Tibial nerve (tissue), 4 donors: ENCODE data around the gene XRN2. TPM values are rescaled to one million over a fixed set of nuclear protein-coding genes. Genes with fewer than 3 reads are reported as not detected.

ENCODE experiments used
- DNase-seq, 2 donors: peaks; one replicate each; pipeline ENCODE4 v3.0.0-alpha.2; 2019; ENCODE audit warnings: low spot score in 2 of 2
- H3K27ac ChIP-seq, 4 donors: fragments of 200-600 bp; sonication (generic) in 3 of 4; one replicate each; pipeline ENCODE4 v1.5.1; 2017 to 2019; ENCODE audit warnings: mild to moderate bottlenecking in 1 of 4
- H3K27me3 ChIP-seq, 2 donors: fragments of 200-600 bp; sonication (generic) in 1 of 2; one replicate each; pipeline versions ENCODE4 v1.5.1 to v1.6.0; 2017 to 2019
- H3K36me3 ChIP-seq, 3 donors: fragments of 200-600 bp; sonication (generic); one replicate each; pipeline ENCODE4 v1.5.1; 2018 to 2019
- H3K4me1 ChIP-seq, 4 donors: fragments of 200-600 bp; sonication (generic) in 3 of 4; one replicate each; pipeline ENCODE4 v1.5.1; 2017 to 2019
- H3K4me3 ChIP-seq, 4 donors: fragments of 200-600 bp; sonication (generic) in 3 of 4; one replicate each; pipeline ENCODE4 v1.5.1; 2017 to 2019; ENCODE audit warnings: mild to moderate bottlenecking in 1 of 4, moderate library complexity in 1 of 4
- H3K9me3 ChIP-seq, 4 donors: fragments of 200-600 bp; sonication (generic) in 3 of 4; one replicate each; pipeline ENCODE4 v1.5.1; 2017 to 2019
- EP300 ChIP-seq, 2 donors: sonication (generic); formaldehyde crosslinking; IDR thresholded peaks; one replicate each; pipeline ENCODE4 v1.6.1; 2017; ENCODE audit warnings: antibody characterized with exemption in 2 of 2, mild to moderate bottlenecking in 1 of 2
- POLR2A ChIP-seq, 2 donors: fragments of 450-650 bp; IDR thresholded peaks; one replicate each; pipeline ENCODE4 v1.6.1; 2017; ENCODE audit warnings: antibody characterized with exemption in 2 of 2, mild to moderate bottlenecking in 2 of 2, moderate library complexity in 2 of 2
- WGBS, 2 donors: methylation state at CpG; one replicate each; pipeline ENCODE4 v1.1.5; 2018; 5-methylcytosine and 5-hydroxymethylcytosine counted together
- total RNA-seq, 4 donors: library from RNA; depleted of rRNA; stranded (reverse); fragments of >200 nt; gene quantifications; one replicate each; pipeline ENCODE4 v1.1.0, GENCODE V29; 2016
- TF ChIP-seq, protein P1 (sequence below), 5 experiments: fragments of 200-600 bp in 3 of 5; fragments of 450-650 bp in 2 of 5; sonication (generic) in 3 of 5; IDR thresholded peaks; one replicate each; pipeline ENCODE4 v1.5.1; 2016 to 2019; ENCODE audit warnings: antibody characterized with exemption in 5 of 5, mild to moderate bottlenecking in 3 of 5, moderate library complexity in 2 of 5

XRN2 gene
- total RNA-seq, 4 donors from 2014 or later, result 46.1 to 58.2 (median 53.0) TPM

DNA sequence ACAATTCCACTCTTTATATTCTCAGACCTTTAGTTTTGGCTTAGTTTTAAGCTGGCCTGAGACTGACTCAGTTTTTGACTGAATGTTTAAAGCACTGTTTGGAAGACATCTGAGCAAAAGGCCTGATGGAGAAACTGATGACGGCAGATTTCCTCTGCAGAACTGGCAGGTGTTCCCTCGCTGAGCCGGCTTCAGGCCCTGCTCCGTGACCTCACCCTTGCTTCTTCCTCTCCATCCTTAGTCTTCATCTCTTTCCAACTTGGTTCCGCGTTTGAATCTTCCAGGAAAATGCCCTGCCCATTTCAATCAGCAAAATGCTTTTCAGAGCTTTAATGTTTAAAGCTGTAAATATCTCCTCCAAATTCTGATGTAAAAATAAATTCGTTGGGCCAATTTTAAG lies 87.6 kb downstream of the XRN2 start:
- 94 to 95% methylated on average over 7 of the region's 7 CpGs for WGBS, 2 donors
- DNase-seq, result no peak
- Histone ChIP-seq H3K36me3 (peaks cover 0 to 50% (median 0%) of the 10 kb centered on the region in 3 donors), H3K27ac (no peak overlapping the region), H3K4me1 (peaks cover 0 to 14% (median 0%) of the 10 kb centered on the region in 4 donors), H3K27me3 (peaks cover 0 to 55% of the 10 kb centered on the region in 2 donors), H3K9me3 (no peaks in the 10 kb centered on the region), H3K4me3 (no peak overlapping the region)
- TF ChIP-seq POLR2A (IDR thresholded peaks at IDR 0.05), result no peak
- no peak for TF ChIP-seq EP300 (IDR thresholded peaks at IDR 0.05)
- TF ChIP-seq, protein P1, sequence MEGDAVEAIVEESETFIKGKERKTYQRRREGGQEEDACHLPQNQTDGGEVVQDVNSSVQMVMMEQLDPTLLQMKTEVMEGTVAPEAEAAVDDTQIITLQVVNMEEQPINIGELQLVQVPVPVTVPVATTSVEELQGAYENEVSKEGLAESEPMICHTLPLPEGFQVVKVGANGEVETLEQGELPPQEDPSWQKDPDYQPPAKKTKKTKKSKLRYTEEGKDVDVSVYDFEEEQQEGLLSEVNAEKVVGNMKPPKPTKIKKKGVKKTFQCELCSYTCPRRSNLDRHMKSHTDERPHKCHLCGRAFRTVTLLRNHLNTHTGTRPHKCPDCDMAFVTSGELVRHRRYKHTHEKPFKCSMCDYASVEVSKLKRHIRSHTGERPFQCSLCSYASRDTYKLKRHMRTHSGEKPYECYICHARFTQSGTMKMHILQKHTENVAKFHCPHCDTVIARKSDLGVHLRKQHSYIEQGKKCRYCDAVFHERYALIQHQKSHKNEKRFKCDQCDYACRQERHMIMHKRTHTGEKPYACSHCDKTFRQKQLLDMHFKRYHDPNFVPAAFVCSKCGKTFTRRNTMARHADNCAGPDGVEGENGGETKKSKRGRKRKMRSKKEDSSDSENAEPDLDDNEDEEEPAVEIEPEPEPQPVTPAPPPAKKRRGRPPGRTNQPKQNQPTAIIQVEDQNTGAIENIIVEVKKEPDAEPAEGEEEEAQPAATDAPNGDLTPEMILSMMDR (IDR thresholded peaks at IDR 0.05), result no peak

DNA sequence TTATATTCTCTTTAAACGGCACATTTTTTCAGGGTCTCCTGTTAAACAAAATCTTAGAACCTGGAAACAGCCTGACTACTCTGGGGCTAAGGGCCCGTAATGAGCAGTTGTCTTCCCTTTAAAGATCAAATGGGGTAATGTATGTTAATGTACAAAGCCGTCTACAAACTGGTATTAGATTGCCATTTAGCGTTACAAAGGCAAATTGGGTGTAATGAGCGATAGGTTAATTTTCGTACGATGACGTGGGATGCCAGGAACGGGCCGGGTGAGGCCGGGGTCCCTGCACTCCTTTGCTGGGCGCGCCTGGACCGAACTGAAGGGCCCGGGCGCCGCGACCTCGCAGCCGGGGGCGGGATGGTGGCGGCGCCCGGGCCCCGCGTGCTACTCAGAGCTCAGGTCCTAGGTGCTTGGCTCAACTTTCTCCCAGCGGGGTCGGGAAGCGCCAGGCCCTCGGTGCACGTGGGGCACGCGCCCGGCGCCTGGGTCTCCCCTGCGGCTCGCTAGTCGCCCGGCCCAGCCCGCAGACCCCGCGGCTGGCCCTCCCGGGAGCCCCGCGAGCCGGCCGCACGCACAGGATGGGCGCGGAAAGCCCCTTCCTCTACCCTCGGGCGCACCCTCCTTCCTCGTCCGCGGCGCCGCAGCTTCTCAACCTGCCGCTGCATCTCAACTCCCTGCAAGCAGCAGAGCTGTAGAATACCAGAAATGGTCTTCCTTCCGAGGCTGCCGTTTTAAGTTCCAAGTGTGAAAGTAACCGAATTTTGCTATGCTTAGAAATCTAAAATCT lies 88.2 kb downstream of the XRN2 start:
- no peak overlapping the region for H3K4me3 ChIP-seq
- peaks cover 0 to 20% (median 2%) of the 10 kb centered on the region in 4 donors for H3K4me1 ChIP-seq
- no peak overlapping the region for H3K27ac ChIP-seq
- H3K36me3 ChIP-seq, result peaks cover 0 to 44% (median 0%) of the 10 kb centered on the region in 3 donors
- no peaks in the 10 kb centered on the region for H3K9me3 ChIP-seq
- DNase-seq, result no peak
- TF ChIP-seq POLR2A (IDR thresholded peaks at IDR 0.05), result no peak
- TF ChIP-seq, protein P1 (IDR thresholded peaks at IDR 0.05), result no peak
- TF ChIP-seq EP300 (IDR thresholded peaks at IDR 0.05), result no peak
- H3K27me3 ChIP-seq, result peaks cover 0 to 60% of the 10 kb centered on the region in 2 donors
- WGBS, 2 donors, result 32 to 42% methylated on average over 31 to 56 of the region's 61 CpGs

DNA sequence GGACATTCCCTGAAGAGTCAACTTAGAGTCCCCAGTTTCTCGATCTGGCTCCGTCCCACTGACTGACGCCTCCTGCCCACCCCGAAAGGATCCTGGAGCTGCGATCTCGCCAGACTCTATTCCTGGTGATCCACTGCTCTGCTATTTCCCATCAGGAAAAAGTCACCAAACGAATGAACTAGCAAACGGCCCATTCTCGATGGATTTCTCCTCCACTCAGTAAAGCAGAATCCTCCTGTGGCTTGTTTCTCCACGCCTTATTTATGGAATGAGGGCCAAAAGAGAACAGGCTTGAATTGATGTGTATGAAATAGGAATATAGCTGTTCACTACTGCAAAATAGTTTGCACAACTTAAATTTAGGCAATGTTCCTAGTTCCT lies 88.8 kb downstream of the XRN2 start:
- TF ChIP-seq, protein P1 (IDR thresholded peaks at IDR 0.05), result no peak
- TF ChIP-seq POLR2A (IDR thresholded peaks at IDR 0.05) (no peak), EP300 (IDR thresholded peaks at IDR 0.05) (no peak)
- 22 to 27% methylated on average over 10 of the region's 10 CpGs for WGBS, 2 donors
- DNase-seq, result no peak

DNA sequence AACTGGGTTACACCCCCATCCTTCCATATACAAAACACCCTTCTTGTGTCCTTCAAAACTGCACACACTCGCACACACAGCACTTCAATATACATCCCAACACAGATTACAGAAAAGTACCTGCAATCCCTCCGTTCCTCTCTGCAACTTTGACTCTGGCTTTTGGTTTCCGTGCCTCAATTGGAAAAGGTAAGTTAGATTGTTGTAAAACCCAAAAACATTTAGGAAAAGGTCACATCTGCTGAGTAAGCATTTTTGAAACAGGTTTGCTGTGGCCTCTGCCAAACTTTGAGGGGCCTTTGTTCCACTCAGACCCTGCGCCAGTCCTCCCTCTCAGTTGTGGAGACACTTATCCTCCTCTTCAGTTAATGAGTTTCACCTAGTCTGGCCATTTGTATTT lies 90.0 kb downstream of the XRN2 start:
- Histone ChIP-seq H3K9me3 (no peaks in the 10 kb centered on the region), H3K36me3 (peaks cover 0 to 26% (median 0%) of the 10 kb centered on the region in 3 donors), H3K27ac (no peak overlapping the region), H3K4me3 (no peak overlapping the region), H3K4me1 (peaks cover 0 to 33% (median 2%) of the 10 kb centered on the region in 4 donors), H3K27me3 (peaks cover 4 to 72% of the 10 kb centered on the region in 2 donors)
- no peak for DNase-seq
- TF ChIP-seq, protein P1 (IDR thresholded peaks at IDR 0.05), result no peak
- TF ChIP-seq EP300 (IDR thresholded peaks at IDR 0.05) (no peak), POLR2A (IDR thresholded peaks at IDR 0.05) (no peak)
- WGBS, 2 donors, result 49 to 64% methylated on average over 4 of the region's 4 CpGs

More for the DNA sequence above, 88.8 kb downstream of the XRN2 start:
- Histone ChIP-seq H3K27me3 (peaks cover 0 to 61% of the 10 kb centered on the region in 2 donors), H3K4me1 (peaks cover 0 to 26% (median 2%) of the 10 kb centered on the region in 4 donors), H3K9me3 (no peaks in the 10 kb centered on the region), H3K4me3 (no peak overlapping the region), H3K27ac (no peak overlapping the region), H3K36me3 (peaks cover 0 to 38% (median 0%) of the 10 kb centered on the region in 3 donors)

DNA sequence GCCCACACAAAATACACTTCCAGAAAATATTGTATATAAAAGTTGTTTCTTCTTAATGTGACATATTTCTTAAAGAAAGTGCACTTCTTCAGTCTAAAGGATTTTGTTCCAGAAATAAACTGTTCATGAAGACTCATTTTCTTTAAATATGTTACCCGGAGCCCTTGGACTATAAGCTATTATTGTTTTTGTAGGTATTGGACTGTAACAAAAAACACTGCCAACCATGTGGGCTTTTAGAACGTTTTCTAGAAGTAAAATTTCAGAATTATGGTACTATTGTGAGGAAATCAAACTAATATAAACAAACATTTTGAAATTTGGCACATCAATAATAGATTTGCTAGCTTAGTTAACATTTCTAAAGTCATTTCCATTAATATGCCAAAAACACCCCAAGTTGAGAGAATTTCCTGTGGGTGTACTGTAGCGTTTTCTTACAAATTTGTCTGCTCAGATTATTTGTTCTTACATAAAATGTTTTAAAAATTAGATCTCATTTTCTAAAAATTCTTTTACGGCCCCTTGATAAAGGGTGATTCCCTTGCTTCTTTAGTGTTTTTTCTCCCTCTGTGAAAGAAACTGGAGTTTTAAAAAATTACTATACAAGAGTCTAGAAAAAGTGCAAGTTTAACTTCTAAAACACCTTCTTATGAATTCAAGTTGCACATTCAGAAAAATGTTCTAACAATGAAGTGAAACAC lies 90.8 kb downstream of the XRN2 start:
- Histone ChIP-seq H3K27me3 (peaks cover 4 to 80% of the 10 kb centered on the region in 2 donors), H3K9me3 (no peaks in the 10 kb centered on the region), H3K27ac (no peak overlapping the region), H3K4me1 (peaks cover 0 to 33% (median 2%) of the 10 kb centered on the region in 4 donors), H3K36me3 (peaks cover 0 to 18% (median 0%) of the 10 kb centered on the region in 3 donors), H3K4me3 (no peak overlapping the region)
- TF ChIP-seq, protein P1 (IDR thresholded peaks at IDR 0.05), result no peak
- TF ChIP-seq EP300 (IDR thresholded peaks at IDR 0.05) (no peak), POLR2A (IDR thresholded peaks at IDR 0.05) (no peak)
- no peak for DNase-seq
- WGBS, 2 donors, result 44 to 46% methylated on average over 4 of the region's 4 CpGs
